ENCODE measurements around the gene SLC19A1. TPM values are rescaled to one million over a fixed set of nuclear protein-coding genes. Genes with fewer than 3 reads are reported as not detected.

Gene SLC19A1
- total RNA-seq, 1 donor from 2014 or later, result 9.0 TPM

DNA sequence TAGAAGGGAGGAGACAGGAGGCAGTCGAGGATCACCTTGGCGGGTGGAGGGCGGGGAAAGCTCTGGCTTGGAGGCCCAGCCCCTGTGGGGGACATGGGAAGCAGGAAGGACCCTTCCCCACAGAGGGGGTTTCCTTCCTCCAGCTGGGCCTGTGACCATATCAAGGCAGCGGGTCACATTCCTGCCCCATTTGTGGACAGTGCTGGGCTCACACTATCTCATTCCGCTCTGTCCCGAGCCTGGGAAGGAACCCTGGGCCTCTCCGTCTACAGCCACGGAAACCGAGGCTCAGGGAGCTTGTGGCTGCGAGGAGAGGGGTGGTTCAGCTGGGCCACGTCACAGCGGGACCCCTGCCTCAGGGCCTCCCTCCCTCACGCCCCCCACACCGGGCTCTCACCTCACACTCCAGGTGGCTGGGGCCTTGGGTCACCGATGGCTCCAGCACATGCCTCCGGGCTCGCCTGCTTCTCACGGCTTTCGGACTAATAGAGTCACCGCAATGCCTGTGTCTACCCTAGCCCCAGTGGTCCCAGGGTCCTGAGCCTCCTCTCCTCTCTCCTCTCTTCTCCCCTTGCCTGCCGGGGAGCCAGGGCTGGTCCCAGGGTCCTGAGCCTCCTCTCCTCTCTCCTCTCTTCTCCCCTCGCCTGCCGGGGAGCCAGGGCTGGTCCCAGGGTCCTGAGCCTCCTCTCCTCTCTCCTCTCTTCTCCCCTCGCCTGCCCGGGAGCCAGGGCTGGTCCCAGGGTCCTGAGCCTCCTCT is 56.4 kb downstream of the SLC19A1 start:
- FAIRE-seq (no peak), DNase-seq (ENCODE audit: low spot score in 2 of 2) (no peak)

DNA sequence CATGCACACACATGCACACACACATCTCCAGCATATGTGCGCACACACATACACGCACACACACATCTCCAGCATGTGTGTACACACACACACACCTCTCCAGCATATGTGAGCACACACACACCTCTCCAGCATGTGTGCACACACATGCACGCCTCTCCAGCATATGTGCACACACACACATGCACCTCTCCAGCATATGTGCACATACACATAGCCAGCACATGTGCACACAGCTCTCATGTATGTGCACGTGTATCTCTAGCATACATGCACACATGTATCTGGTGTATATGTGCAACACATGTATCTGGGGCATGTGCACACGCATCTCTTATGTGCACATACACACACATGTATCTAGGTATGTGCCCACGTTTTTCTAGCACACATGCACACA is 57.9 kb downstream of the SLC19A1 start:
- DNase-seq (ENCODE audit: low spot score in 2 of 2) (no peak), FAIRE-seq (no peak)

DNA sequence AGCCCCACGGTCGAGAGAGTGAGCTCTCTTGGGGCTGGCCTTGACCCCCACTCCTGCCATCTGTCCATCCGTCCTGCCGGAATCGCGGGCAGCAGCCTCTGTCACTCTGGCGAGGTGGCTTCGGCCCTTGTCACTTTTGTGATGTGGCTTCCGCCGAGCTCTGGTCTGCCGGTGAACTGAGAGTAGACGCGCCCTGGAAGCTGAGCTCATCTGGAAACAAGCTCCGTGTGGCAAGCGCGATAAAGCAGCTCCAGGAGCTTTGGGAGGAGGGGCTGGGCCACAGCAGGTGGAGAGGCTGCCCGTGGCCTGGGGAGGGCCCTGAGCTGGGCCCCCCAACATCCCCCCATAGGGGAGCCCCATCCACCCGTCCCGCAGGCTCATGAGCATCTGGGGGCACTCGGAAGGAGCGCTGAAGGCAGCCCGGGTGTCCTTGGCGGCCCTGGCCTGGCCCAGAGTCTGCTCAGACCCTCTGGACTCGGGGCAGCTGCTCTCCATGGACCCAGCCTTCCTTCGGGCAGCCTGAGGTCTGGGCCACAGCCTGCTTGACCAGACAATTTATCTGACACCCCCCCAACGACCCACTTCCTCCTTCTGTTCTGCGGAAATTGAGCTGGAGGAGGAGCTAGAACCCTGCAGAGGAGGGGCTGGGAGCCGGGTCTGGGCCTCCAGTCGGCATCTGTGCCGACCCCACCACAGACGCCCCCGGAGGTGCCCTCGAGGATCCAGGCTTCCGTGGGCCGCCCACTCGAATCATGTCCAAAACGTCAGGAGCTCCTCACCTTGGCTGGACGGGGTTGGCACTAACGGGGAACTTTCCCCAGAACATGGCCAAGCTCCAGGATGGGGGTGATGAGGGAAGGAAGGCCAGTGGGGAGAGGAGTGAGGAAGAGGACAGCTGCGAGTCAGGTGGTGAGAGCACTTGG is 59.1 kb downstream of the SLC19A1 start:
- DNase-seq (ENCODE audit: low spot score in 2 of 2) (no peak), FAIRE-seq (no peak)

DNA sequence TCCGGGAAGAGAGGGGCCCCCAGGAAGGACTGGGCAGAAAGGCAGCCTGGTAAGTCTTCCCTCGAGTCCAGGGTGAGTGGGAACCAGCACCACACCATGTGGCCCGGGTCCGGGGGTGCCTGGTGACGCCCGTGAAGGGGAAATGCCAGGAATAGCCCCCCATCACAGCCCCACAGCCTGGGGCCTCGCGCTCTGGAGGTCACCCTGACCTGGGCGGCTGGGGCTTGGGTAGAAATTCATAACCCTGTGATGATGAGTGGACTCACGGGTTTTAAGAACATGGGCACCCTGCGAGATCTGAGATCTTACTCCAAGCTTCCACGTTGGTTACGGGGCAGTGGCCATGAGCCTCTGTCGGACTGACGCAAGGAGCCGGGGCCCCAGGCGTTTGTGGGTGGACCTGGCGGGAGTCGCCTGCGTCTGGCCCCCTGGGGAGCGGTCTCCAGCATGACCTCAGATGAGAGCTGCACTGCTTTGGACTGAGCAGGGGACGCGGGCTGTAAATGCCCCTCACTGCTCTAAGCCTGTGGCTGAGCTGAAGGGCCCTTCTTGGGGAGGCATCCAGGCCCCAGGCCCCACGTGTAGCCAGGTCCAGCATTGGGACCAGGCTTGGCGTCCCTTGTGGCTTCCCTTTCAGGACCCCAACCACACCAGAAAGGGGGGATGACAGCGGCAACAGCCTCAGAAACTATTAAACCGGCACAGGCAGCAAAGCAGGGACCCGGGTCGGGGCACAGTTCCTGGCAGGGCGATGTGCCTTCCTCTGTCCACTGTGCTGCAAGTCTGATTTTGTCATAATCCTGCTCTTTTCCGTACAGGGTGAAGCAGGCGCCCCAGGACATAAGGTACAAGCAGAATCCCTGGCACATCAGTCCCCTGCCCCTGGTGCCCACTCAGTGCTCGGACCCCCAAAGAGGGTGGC is 60.0 kb downstream of the SLC19A1 start:
- FAIRE-seq, result no peak
- DNase-seq (ENCODE audit: low spot score in 2 of 2), result no peak

DNA sequence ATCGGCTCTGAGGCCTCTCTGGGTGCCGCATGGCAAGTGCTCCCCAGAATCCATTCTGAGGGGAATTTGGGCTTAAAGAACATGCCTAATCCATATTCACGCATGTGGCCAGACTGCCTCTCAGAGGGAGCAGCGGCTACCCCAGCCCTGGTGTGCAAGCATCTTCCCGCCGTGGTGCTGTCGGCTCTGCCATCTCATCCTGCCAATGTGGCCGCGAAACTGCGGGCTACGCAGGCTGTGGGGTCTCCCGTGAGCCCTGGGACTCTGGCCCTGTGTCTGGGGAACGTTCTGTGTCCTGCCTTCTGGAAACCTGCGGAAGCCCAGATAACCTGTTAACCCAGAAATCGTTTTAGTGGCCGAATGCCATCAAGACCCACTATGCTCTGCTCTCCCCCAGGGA is 60.7 kb downstream of the SLC19A1 start:
- no peak for FAIRE-seq
- no peak for DNase-seq (ENCODE audit: low spot score in 2 of 2)

DNA sequence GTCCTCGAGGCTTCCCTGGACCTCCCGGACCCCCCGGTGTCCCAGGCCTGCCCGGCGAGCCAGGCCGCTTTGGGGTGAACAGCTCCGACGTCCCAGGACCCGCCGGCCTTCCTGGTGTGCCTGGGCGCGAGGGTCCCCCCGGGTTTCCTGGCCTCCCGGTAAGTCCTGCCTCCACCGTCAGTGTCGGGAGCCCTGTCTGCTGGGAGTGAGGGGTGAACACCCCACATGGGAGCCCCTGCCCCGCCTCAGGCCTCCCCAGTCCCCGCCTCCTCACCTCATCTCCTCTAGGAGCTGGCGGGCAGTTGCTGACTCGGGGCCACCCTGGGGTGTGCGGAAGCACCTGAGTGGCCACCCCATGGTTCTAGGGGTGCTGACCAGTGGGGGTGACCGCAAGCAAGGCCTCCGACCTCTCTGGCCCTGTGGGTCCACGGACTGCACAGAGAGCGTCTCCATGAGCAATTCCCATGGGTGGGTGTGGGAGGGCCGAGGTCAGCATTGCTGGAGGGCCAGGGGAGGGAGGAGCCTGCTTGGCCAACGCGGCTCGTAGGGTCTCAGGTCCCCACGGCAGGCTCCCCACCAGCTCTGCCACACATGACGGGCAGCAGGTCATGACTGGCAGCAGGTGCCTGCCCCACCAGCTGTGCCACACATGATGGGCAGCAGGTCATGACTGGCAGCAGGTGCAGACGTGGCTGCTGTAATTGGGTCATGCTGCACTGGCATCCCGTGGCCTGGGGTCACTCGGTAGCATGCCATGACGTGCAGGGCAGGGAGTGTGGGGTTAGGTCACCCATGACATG is 61.3 kb downstream of the SLC19A1 start:
- no peak for DNase-seq (ENCODE audit: low spot score in 2 of 2)
- FAIRE-seq, result no peak

DNA sequence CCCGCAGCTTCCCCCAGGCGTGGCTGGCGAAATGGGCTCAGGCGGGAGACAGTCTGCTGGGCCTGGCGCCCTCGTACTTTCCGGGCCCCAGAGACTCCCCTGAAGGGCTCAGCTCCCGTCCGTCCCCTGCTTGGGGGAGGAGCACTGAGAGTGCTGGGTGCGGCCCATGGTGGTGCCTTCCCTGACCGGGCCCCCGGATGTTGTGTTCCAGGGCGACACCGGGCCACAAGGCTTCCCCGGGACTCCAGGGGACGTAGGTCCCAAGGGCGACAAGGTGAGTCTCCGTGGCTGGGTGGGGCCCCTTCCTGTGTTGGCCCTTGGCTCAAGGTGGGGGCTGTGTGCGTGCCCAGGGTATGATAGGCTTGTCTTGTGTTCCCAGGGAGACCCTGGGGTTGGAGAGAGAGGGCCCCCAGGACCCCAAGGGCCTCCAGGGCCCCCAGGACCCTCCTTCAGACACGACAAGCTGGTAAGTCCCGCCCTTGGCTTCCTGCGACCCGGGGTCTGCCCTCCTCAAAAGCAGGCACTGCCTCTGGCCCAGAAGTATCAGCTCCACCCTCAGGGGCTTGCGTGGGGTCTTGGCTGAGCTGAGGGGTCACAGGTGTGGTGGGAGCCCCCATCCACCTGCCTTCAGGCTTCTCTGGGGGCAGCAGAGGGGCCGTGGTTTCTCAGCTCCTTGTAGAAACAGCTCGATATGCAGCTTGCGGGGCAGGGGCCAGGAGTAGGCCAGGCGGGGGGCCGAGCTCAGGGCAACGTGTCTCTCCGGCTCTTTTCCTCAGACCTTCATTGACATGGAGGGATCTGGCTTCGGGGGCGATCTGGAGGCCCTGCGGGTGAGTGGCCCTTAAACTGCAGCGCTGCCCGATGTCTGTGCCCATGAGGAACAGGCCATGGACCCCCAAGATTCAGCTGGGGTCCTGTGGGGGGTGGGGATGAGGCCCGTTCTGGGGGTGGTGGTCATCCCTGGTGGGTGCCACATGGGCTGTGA is 62.3 kb downstream of the SLC19A1 start:
- no peak for DNase-seq (ENCODE audit: low spot score in 2 of 2)
- FAIRE-seq, result no peak

DNA sequence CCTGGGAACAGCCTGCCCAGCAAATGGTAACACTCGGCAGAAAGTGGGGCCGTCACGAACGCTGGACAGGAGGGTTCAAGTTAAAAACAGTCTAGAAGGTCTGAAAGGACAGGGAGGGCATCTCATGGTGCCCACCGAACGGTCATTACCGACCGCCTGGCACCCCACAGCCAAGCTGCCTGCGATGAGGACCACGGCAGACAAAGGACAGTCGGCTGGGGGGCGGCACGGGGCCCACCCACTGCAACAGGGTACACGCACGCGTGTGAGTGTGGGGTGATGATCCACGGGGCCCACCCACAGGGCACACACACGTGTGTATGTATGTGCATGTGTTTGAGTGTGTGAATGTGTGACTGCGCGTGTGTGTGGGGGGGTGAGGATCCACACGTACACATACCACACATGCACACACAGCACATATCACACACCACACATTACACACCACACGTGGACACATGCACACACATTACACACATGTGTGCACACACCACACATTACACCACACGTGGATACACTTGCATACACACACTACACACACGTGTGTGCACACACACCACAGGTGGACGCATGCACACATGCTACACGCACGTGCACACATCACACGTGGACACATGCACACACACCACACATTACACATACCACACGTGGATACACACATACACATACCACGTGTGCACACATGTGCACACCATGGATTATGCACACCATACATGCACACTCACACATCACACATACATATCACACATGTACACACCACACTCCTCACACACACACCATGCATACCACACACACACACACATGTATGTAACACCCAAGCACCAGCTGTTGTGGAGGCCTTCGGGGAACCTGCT is 63.2 kb downstream of the SLC19A1 start:
- FAIRE-seq (no peak), DNase-seq (ENCODE audit: low spot score in 2 of 2) (no peak)

DNA sequence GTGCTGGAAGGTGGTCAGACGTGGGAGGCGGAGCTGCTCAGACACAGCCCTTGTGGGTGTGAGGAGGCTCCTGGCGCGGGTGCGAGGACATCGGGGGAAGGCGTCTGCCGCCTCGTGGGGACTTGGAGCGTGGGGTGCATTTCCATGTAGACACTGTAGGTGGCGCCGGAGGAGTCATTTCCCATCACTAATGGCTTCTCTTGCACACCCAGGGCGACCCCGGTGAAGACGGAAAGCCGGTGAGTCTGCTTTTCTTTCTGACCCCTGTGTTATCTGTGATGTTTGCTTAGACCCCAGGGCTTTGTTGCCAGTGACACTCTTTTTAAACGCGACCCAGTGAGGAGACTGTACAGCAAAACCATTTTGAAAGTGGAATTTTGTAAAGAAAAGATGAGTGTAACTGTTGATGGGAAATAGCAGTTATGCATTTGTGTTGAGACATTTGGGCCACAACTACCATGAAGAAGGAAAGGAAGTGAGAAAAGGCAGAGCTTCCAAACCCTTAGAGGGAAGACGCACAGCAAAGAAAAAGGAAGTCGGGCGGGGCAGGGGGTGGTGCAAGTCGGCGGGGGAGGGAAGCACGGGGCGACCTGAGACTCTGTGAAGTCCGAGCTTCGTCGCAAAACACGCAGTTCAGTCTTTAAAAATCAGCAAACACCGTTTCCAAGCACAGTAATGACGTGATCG is 64.0 kb downstream of the SLC19A1 start:
- FAIRE-seq, result no peak
- peak; percentile 74 to 84 for DNase-seq (ENCODE audit: low spot score in 2 of 2)

DNA sequence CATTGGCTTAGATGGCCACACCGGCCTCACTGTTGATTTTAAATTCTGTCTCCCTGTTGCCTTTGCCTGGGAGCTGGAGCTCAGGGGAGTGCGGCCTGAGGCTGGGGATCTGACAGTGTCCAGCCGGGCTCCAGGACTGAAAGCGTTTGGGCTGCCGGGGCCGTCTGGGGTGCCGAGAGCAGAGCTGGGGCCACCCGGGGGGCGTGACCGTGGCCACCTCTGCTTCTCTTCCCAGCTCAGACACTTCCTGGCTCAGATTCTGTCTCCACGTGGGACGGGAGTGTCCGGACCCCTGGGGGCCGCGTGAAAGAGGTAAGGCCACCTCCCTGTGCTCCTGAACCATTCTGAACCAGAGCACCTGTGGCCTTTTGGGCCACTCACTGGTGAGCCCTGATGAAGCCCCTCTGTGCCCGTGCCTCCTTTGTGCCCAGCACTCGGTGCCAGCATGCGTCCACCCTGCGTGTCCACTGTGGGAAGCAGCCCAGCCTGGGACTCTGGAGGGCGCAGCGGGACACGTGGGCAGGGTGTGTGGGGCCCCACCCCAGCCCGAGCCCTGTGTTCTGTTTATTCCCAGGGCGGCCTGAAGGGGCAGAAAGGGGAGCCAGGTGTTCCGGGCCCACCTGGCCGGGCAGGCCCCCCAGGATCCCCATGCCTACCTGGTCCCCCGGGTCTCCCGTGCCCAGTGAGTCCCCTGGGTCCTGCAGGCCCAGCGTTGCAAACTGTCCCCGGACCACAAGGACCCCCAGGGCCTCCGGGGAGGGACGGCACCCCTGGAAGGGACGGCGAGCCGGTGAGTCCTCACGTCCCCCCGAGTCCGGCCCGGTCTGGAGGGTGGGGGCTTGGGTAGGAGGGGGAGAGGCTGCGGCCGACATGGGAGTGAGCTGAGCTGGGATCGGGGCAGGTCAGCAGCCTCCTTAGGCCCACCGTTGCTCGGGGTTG is 64.8 kb downstream of the SLC19A1 start:
- FAIRE-seq (no peak), DNase-seq (ENCODE audit: low spot score in 2 of 2) (no peak)

DNA sequence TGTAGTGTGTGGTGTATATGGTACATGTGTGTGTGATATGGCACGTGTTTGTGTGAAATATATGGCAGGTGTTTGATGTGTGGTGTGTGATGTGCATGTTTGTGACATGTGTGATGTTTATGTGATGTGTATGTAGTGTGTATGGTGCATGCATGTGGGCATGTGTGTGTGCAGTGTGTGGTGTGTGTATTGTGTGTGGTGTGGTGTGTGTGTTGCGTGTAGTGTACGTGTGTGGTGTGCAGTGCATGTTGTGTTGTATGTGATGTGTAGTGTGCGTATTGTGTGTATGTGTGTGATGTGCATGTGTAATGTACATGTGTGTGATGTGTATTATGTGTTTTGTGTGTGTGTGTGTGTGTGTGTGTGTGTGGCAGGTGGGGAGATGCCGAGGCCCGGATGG is 65.7 kb downstream of the SLC19A1 start:
- DNase-seq (ENCODE audit: low spot score in 2 of 2) (no peak), FAIRE-seq (no peak)

DNA sequence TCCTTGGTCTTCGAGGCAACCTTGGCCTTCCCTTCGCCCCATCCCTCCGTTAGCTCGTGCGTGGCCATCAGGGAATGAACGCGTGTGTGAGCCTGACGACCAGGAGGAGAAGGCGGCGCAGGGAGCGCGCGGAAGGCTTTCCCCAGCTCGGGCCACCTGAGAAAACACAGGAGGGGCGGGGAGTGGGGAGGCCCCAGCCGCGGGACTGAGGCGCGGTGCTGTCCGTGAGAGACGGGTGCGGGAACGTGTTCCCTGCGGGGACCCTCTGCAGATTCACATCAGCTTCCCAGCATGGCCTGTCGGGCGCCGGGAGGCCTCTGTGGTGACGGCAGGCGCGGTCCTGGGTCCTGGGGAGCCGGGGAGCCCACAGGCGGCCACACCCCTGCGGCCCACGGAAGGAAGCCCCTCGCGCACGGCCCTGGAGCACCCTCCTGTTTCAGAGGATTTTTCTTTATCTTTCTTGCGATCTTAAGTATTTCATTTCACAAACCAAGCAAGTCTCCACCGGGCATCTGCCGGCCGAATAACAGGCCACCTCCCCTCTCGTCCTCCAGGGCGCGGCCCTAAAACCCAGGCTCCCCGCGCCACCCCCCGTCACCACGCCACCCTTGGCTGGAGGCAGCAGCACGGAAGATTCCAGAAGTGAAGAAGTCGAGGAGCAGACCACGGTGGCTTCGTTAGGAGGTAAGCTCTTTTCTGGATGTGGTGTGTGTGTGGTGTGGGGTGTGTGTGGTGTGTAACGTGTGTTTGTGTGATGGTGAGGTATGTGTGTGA is 66.3 kb downstream of the SLC19A1 start:
- FAIRE-seq, result no peak
- no peak for DNase-seq (ENCODE audit: low spot score in 2 of 2)

DNA sequence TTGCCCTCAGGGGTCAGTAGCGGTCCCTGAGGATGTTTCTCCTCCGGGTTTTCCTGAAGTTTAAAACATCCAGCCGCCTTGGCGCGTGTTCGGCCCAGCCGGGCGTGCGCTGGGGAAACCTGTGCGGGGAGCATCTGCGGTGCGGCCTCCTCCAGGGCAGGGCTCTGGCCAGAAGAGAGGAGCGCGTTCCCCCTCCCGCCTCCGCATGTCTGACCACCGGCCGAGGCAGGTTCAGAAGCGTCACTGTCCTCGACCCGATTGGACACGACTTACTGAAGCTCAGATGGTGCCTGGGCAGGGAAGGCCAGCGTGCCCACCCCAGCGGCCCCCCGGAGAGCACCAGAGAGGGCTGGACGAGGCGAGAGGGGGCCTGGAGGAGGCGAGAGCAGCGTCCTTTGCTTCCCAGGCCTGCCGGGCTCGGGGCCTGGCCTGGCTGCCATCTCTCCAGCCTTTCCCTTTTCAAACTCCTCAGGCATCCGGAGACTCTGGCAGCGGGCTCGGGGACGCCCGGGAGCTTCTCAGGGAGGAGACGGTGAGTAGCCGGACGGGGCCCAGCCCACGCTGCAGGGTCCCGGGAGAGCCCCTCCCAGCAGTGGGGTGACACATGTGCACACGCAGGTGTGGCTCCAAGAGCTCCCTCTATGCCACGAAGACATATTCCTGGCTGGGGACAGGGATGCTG is 67.1 kb downstream of the SLC19A1 start:
- DNase-seq (ENCODE audit: low spot score in 2 of 2) (no peak), FAIRE-seq (no peak)

DNA sequence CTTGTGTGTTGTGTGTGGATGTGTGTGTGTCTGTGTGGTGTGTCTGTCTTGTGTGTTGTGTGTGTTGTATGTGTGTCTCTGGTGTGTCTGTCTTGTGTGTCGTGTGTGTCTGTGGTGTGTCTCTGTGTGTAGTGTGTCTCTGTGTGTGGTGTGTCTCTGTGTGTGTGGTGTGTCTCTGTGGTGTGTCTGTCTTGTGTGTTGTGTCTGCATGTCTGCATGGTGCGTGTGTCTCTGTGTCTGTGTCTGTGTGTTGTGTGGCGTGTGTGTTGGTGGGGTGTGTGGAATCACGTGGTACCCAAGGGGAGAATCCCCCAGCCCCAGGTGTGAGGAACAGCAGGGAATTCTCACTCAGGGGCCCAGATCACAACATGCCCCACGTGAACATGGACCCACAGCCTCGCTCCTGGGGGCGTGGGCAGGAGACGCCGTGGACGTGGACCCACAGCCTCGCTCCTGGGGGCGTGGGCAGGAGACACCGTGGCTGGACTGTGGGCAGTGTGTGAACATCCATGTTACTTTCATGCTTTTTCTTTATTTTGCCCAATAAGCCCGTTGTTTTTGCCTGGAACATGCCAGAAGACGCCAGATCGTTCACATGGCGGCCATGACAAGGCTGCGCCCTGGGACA is 67.8 kb downstream of the SLC19A1 start:
- DNase-seq (ENCODE audit: low spot score in 2 of 2) (no peak), FAIRE-seq (no peak)
